Endothelial cell of umbilical vein (primary cell): Measurements from ENCODE around the gene KITLG. TPM values are rescaled to one million over a fixed set of nuclear protein-coding genes. Genes with fewer than 3 reads are reported as not detected.
"Not testable (repeated sequence)": the region's sequence is repeated elsewhere in the genome, so short reads cannot be mapped to it uniquely, and the experiment has no call there.

Experiments
- BruUV-seq: library from RNA; stranded (reverse); fragments of 400-500 nt; replicated peaks from 2 replicates; lab custom pipeline; 2021; lab: Mats Ljungman, UMichigan
- CTCF ChIA-PET: fragments of 300-600, 350-600 bp; sonication (Branson Sonifier 250); formaldehyde crosslinking; loops from one replicate; lab custom pipeline; 2021; ENCODE audit warnings: antibody characterized with exemption, inconsistent platforms; lab: Charles Lee
- POLR2A ChIA-PET: fragments of 300-600, 350-600 bp; sonication (Branson Sonifier 250); formaldehyde crosslinking; loops from one replicate; lab custom pipeline; 2021; ENCODE audit warnings: antibody characterized with exemption, inconsistent platforms; lab: Charles Lee
- DNase-seq: peaks from one replicate; pipeline ENCODE4 v3.0.0-alpha.2; 2011; ENCODE audit warnings: low read depth, low spot score
- FAIRE-seq: peaks from 2 replicates; lab custom pipeline; 2011; peaks lifted over from hg19 to GRCh38; lab: Jason Lieb, UNC
- H2AFZ ChIP-seq: 2 replicates; pipeline ENCODE4 v1.6.0; 2012; ENCODE audit warnings: low read depth, low read length, control low read depth, inconsistent platforms
- H3K27ac ChIP-seq: 2 replicates; pipeline ENCODE4 v1.5.1; 2011; ENCODE audit warnings: low read depth, mild to moderate bottlenecking, control low read depth, low read length, moderate library complexity; ENCODE audit not compliant: insufficient read depth
- H3K27me3 ChIP-seq, 2 experiments: 2 replicates each; pipeline versions ENCODE4 v1.6.0 to v1.6.1; 2011; ENCODE audit warnings: low read length in 2 of 2, mixed read lengths in 1 of 2; ENCODE audit not compliant: control insufficient read depth in 2 of 2, insufficient read depth in 2 of 2
- H3K36me3 ChIP-seq, 2 experiments: 2 replicates in 1 of 2; 3 replicates in 1 of 2; pipeline ENCODE4 v1.5.1; 2011; ENCODE audit warnings: low read length in 2 of 2, mild to moderate bottlenecking in 1 of 2, moderate library complexity in 1 of 2; ENCODE audit not compliant: control insufficient read depth in 2 of 2, insufficient read depth in 2 of 2; ENCODE audit errors: extremely low read depth in 1 of 2
- H3K4me1 ChIP-seq: 3 replicates; pipeline ENCODE4 v1.5.1; 2011; ENCODE audit warnings: mild to moderate bottlenecking, low read length; ENCODE audit not compliant: control insufficient read depth, insufficient read depth; ENCODE audit errors: extremely low read depth
- H3K4me2 ChIP-seq: 2 replicates; pipeline ENCODE4 v1.6.1; 2011; ENCODE audit warnings: low read length, control low read depth, mixed read lengths; ENCODE audit not compliant: insufficient read depth
- H3K4me3 ChIP-seq, 3 experiments: fragments of 200-600 bp in 1 of 3; sonication (generic), shearing (Covaris generic) in 1 of 3; replicated peaks in 1 of 3; 2 replicates each; pipeline ENCODE4 v1.5.1; 2011 to 2016; ENCODE audit warnings: control low read depth in 3 of 3, low read length in 3 of 3, mild to moderate bottlenecking in 2 of 3, inconsistent platforms in 1 of 3, low read depth in 1 of 3, moderate library complexity in 1 of 3; ENCODE audit not compliant: insufficient read depth in 1 of 3
- H3K79me2 ChIP-seq: 2 replicates; pipeline ENCODE4 v1.6.0; 2012; ENCODE audit warnings: low read length, inconsistent platforms; ENCODE audit not compliant: control insufficient read depth, insufficient read depth
- H3K9ac ChIP-seq: replicated peaks from 2 replicates; pipeline ENCODE3; 2011; ENCODE audit warnings: low read length, control low read depth; ENCODE audit not compliant: insufficient read depth; ENCODE audit errors: extremely low read depth
- H3K9me1 ChIP-seq: replicated peaks from 3 replicates; pipeline ENCODE4 v1.6.0; 2011; ENCODE audit warnings: mild to moderate bottlenecking, low read length; ENCODE audit not compliant: control insufficient read depth, insufficient read depth; ENCODE audit errors: extremely low read depth
- H3K9me3 ChIP-seq: replicated peaks from 2 replicates; pipeline ENCODE4 v1.5.1; 2012; ENCODE audit warnings: low read length, inconsistent platforms; ENCODE audit not compliant: control insufficient read depth, insufficient read depth
- H4K20me1 ChIP-seq: replicated peaks from 2 replicates; pipeline ENCODE3; 2011; ENCODE audit warnings: mild to moderate bottlenecking, low read length; ENCODE audit not compliant: control insufficient read depth, insufficient read depth; ENCODE audit errors: extremely low read depth
- EZH2 ChIP-seq: IDR thresholded peaks from 2 replicates; pipeline ENCODE4 v1.6.1; 2012; ENCODE audit warnings: borderline replicate concordance, low read depth, mild to moderate bottlenecking, moderate library complexity, low read length, inconsistent platforms; ENCODE audit not compliant: severe bottlenecking
- FOS ChIP-seq: IDR thresholded peaks from 2 replicates; pipeline ENCODE4 v1.6.1; 2011; ENCODE audit warnings: mild to moderate bottlenecking, low read length, moderate library complexity, borderline replicate concordance; ENCODE audit not compliant: insufficient read depth
- JUN ChIP-seq: IDR thresholded peaks from 2 replicates; pipeline ENCODE4 v1.6.1; 2011; ENCODE audit warnings: borderline replicate concordance, low read depth; ENCODE audit not compliant: insufficient read length, insufficient read depth
- MYC ChIP-seq: IDR thresholded peaks from one replicate; pipeline ENCODE4 v1.6.1; 2011; ENCODE audit warnings: mild to moderate bottlenecking, low read depth, low read length
- POLR2AphosphoS5 ChIP-seq: IDR thresholded peaks from 2 replicates; pipeline ENCODE4 v1.6.1; 2012; ENCODE audit warnings: low read depth, mild to moderate bottlenecking, control low read depth, low read length, moderate library complexity; ENCODE audit not compliant: insufficient read depth
- dilution Hi-C: fragments of 300-500 bp; cut with MboI; formaldehyde crosslinking; loops from one replicate; pipeline ENCODE4 v1.15.0; 2019; ENCODE audit warnings: low sequenced_read_pairs; ENCODE audit not compliant: extremely low pct_ligation_motif_present
- intact Hi-C: fragments of 100-400 bp; cut with micrococcal nuclease; formaldehyde crosslinking; loops from one replicate; pipeline ENCODE4 v1.10.0; 2022
- polyA plus RNA-seq, 4 experiments: library from polyadenylated mRNA; depleted of rRNA in 3 of 4; stranded (reverse) in 3 of 4; unstranded in 1 of 4; fragments of >200 nt; gene quantifications; 2 replicates each; pipeline versions ENCODE4 v1.2.1 to v1.2.3, GENCODE V29; 2011 to 2012; ENCODE audit warnings: missing spikeins in 1 of 4
- total RNA-seq: library from RNA; stranded (reverse); gene quantifications from 2 replicates; pipeline ENCODE4 v1.2.3, GENCODE V29; 2021

Gene KITLG
- total and polyA plus RNA-seq, 2 donors (not counting 3 experiments of a cell fraction or from before 2014, with no cell fraction given), result 3.8 to 32.5 TPM

GRCh38 chr12:88469154-88469553 is 111.1 kb downstream of the KITLG start:
- no peak for TF ChIP-seq JUN
- no peak for TF ChIP-seq EZH2
- TF ChIP-seq FOS, result no peak
- TF ChIP-seq MYC, result no peak
- Histone ChIP-seq H3K9ac (no peak overlapping the region), H3K4me1 (no peaks in the 10 kb centered on the region), H3K36me3 (no peaks in the 10 kb centered on the region), H3K4me2 (no peak overlapping the region), H3K9me3 (no peaks in the 10 kb centered on the region), H3K9me1 (no peaks in the 10 kb centered on the region), H4K20me1 (no peaks in the 10 kb centered on the region), H3K27ac (no peak overlapping the region), H2AFZ (no peak overlapping the region), H3K27me3 (no peaks in the 10 kb centered on the region), H3K79me2 (no peaks in the 10 kb centered on the region), H3K4me3 (no peak overlapping the region)
- BruUV-seq, result no TSS peak
- FAIRE-seq (no peak), DNase-seq (no peak)
- CTCF ChIA-PET, result no interaction called here
- dilution Hi-C loops (no loop called here), intact Hi-C loops (no loop called here)
- POLR2A ChIA-PET, result no interaction called here

DNA sequence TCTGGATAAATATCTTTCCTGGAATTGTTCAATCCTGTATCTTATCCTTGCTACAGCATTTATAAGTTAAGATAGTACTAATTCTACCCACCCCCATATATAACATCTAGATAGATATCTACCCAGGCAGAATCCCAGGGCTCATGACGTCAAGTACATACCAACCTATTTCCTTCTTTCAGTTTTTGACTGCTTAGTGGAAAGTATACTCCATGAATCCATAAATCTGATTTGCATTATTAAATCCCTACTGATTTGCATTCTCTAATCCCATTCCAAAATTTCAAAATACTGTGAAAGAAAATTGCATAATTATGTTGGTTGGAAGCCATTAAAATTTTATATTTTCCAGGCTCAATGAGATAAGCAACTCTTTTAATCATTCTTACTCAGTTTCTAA is 111.7 kb downstream of the KITLG start:
- no peak for DNase-seq
- H3K27me3 ChIP-seq, result no peaks in the 10 kb centered on the region
- intact Hi-C loops, result no loop called here
- no peaks in the 10 kb centered on the region for H3K9me1 ChIP-seq
- dilution Hi-C loops, result no loop called here
- no peak for FAIRE-seq
- H3K27ac ChIP-seq, result no peak overlapping the region
- no peak overlapping the region for H2AFZ ChIP-seq
- TF ChIP-seq EZH2, result no peak
- TF ChIP-seq POLR2AphosphoS5, result no peak
- H3K4me2 ChIP-seq, result no peak overlapping the region
- H3K9ac ChIP-seq, result no peak overlapping the region
- no peaks in the 10 kb centered on the region for H3K79me2 ChIP-seq
- BruUV-seq, result no TSS peak
- H3K4me3 ChIP-seq, result no peak overlapping the region
- no peaks in the 10 kb centered on the region for H3K36me3 ChIP-seq
- ChIA-PET POLR2A (no interaction called here), CTCF (no interaction called here)
- no peaks in the 10 kb centered on the region for H3K9me3 ChIP-seq
- H4K20me1 ChIP-seq, result no peaks in the 10 kb centered on the region
- H3K4me1 ChIP-seq, result no peaks in the 10 kb centered on the region

GRCh38 chr12:88466708-88467107 is 113.6 kb downstream of the KITLG start:
- BruUV-seq, result not testable (repeated sequence)

More at GRCh38 chr12:88466708-88467107, 113.6 kb downstream of the KITLG start:
- H3K4me3 ChIP-seq, H3K9me3 ChIP-seq, DNase-seq, H3K4me2 ChIP-seq, dilution Hi-C loops, FAIRE-seq, H3K27ac ChIP-seq, H3K79me2 ChIP-seq, CTCF ChIA-PET, H3K27me3 ChIP-seq, H2AFZ ChIP-seq, H3K4me1 ChIP-seq, intact Hi-C loops, H3K9ac ChIP-seq, H3K36me3 ChIP-seq, POLR2A ChIA-PET, H3K9me1 ChIP-seq, H4K20me1 ChIP-seq: not testable (repeated sequence)
